HG02642 (cell line): ENCODE data around the gene GSK3A.

Experiments
- ATAC-seq: cut with Tn5 transposase; IDR thresholded peaks from one replicate; pipeline ENCODE4 v1.9.1; 2021; ENCODE audit warnings: mild to moderate bottlenecking; ENCODE audit not compliant: unreplicated experiment, poor library complexity

GSK3A gene

GRCh38 chr19:42250666-42251531 lies 8.5 kb upstream of the GSK3A start:
- ATAC-seq: no peak

- ATAC-seq: no peak
These were observed 7.8 kb upstream of the GSK3A start for GRCh38 chr19:42250183-42250665.

- no peak for ATAC-seq
These were observed 7.4 kb upstream of the GSK3A start for GRCh38 chr19:42249769-42250168.

GRCh38 chr19:42249149-42249750 lies 6.8 kb upstream of the GSK3A start:
- ATAC-seq: no peak

- ATAC-seq: no peak
These were observed 6.1 kb upstream of the GSK3A start for GRCh38 chr19:42248270-42249148.

- ATAC-seq: no peak
These were observed 5.3 kb upstream of the GSK3A start for GRCh38 chr19:42247640-42248199.

GRCh38 chr19:42246922-42247639 lies 4.7 kb upstream of the GSK3A start:
- no peak for ATAC-seq

- ATAC-seq: no peak
These were observed 3.9 kb upstream of the GSK3A start for GRCh38 chr19:42246143-42246921.

GRCh38 chr19:42245231-42245630 lies 2.8 kb upstream of the GSK3A start:
- ATAC-seq: no peak

- peak; percentile 37 for ATAC-seq
These were observed 2.2 kb upstream of the GSK3A start for GRCh38 chr19:42244347-42245220.

GRCh38 chr19:42242069-42242511 lies 312 bp downstream of the GSK3A start:
- ATAC-seq: no peak

- no peak for ATAC-seq
These were observed 1.1 kb downstream of the GSK3A start for GRCh38 chr19:42241279-42241678.

- ATAC-seq: no peak
These were observed 2.7 kb downstream of the GSK3A start for GRCh38 chr19:42239544-42240220.

GRCh38 chr19:42235181-42235580 lies 7.2 kb downstream of the GSK3A start:
- no peak for ATAC-seq

- no peak for ATAC-seq
These were observed 8.0 kb downstream of the GSK3A start for GRCh38 chr19:42234364-42234763.

GRCh38 chr19:42233678-42234292 lies 8.6 kb downstream of the GSK3A start:
- ATAC-seq: no peak

- ATAC-seq: no peak
These were observed 9.3 kb downstream of the GSK3A start for GRCh38 chr19:42233106-42233505.
